DMS153 treated with DMSO at 0.1 percent for 48 hours (cell line): ENCODE data around the gene NRL.

Experiments used
- DNase-seq: peaks from one replicate; lab custom pipeline; 2025; ENCODE audit not compliant: unreplicated experiment; lab: John Stamatoyannopoulos, UW

The NRL gene

DNA sequence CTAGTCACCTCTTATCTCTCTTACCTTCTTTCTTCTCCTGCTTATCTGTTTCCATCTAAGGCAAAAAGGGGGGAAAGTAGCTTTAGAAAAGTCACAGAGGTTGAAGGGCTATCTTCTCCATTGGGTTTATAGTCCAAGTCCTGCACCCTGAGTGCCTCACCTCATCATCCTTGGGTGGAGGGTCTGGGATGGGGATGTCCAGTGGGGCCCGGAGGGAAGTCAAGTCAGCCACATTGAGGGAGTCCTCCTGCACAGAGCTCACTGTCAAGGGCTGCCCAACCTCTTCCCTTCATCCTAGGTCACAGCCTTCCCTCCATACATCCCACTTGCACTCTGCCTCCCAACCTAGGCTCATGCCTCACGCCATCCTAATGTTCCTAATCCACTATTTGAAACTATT, 30.5 kb upstream of the NRL start:
- no peak for DNase-seq

DNA sequence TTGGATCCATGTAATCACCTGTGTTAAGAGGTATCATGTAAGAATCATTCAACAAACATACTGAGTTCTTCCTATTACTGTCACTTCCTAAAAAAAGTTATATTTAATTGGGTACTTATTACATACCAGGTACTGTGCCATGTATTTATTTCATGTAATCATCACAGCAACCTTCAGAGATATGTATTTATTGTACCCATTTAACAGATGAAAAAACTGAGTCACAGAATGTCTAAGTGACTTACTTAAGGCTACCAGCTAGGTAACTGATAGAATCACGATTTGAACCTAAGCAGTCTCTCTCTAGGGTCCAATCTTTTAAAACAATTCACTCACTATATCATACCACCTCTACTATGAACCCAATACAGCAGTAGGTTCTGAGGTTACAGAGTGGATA, 29.7 kb upstream of the NRL start:
- no peak for DNase-seq

DNA sequence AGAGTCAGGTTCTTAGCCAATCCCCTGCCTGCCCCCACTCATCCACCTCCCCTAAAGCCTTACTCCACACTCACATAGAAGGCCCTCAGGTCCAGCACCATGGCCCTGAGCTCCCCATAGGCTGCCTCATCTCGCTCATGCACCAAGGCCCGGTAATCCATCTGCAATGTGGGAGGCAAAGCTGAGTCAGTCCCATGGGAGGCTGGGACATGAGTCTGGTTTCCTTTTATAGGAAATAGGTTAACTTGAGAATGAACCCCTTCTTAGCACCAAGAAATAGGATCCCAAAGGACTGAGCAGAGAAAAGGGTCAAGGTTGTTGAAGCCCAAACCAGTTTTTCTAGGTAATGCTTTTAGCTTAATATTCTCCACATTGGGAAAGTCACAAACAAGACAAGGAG, 28.8 kb upstream of the NRL start:
- DNase-seq, result no peak

DNA sequence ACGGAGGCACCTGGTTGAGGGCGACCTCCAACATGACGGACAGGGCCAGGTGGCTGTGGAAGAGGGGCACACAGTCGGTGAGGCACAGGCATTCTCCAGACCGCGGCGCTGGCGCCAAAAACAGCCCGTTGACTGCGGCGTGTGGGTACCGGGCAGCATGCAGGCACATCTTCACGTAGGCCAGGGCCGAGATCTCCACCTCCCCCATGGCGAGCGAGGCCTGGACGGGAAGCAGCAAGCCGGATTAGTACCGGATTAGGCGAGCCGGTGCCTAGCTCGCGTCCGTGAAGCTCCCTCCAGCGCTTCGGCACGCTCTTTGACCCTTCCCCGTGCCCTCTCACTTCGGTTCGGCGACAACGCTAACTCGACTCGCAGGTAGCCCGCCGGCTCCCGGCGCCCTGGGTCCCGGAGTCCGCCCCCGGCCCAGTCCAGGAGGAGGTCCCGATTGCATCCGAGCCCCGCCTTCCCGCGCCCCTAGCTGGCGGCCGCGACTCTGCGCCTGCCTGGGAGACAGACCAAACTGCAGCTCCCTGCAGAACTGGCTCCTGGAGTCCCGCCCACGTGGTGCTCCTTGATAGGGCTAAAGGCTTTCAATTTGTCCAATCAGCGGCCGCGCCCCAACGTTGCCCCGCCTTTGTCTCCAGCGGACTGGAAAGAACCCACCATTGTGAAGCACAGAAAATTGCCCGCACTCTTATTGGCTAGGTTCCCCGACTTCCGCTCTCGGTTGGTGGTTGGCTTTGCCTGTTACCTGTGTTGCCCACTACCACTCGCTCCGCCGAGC, 26.5 kb upstream of the NRL start, which contains the start of gene EMC9:
Gene EMC9, minus strand, starts transcription at position 495 of the 784 bp plus-strand sequence. Its CDS starts 287 bp downstream, at position 208.
- peak; percentile 98 for DNase-seq

DNA sequence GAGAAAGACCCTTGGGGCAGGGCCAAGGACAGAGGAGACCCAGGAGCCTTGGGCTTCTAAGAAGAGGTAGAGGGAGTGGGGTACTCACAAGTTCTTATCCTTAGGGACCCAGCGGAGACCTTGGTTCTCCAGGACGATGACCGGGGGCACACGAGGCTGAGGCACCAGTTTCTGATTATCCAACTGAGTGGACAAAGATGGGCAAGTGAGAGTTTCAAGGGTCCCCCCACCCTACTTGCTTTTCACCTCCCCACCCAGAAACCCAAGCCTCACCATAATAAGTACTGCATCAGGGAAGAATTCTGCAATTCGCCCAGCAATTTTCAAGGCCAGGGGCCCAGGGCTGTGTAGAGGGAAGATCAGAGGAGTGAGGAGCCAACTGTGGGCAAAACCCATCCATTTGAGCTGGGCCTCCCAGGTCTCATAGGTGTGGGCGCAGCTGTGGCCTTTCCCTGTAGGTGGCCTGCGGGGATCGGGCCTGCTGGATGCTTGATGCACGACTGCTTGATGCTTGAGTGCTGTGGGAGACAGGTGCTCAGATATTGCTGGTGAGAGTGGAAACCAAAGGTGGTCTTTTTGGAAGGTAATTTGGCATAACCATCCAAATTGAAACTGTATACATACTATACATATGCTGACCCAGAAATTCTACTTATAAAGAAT, 24.7 kb upstream of the NRL start:
- DNase-seq, result no peak

DNA sequence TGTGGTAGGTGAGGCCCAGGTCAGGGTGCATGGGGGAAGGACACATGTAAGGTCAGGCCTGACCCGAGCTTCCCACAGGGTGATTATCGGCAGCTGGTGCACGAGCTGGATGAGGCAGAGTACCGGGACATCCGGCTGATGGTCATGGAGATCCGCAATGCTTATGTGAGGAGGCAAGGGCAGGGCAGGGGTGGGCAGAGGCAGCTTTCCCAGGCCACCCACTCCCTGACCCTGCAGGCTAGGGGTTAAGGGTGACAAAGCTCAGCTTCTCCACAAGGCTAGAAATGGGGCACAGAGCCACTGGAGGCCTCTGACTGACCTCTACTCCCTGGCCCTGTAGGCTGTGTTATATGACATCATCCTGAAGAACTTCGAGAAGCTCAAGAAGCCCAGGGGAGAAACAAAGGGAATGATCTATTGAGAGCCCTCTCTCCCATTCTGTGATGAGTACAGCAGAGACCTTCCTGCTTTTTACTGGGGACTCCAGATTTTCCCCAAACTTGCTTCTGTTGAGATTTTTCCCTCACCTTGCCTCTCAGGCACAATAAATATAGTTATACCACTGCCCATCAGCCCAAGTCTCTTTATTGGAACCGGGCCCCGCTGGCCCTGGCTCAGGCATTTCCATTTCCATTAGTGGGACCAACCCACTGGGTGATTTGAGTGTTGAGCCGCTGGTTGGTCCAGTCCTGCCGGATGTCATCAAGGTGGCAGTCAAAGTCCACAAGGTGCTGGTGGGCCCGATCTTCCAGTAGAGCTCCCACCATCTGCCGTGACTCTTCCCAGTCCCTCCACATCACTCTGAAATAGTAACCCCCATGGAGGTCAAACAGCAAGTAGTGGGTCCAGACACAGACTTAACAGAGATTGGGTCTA, 23.9 kb upstream of the NRL start:
- no peak for DNase-seq

DNA sequence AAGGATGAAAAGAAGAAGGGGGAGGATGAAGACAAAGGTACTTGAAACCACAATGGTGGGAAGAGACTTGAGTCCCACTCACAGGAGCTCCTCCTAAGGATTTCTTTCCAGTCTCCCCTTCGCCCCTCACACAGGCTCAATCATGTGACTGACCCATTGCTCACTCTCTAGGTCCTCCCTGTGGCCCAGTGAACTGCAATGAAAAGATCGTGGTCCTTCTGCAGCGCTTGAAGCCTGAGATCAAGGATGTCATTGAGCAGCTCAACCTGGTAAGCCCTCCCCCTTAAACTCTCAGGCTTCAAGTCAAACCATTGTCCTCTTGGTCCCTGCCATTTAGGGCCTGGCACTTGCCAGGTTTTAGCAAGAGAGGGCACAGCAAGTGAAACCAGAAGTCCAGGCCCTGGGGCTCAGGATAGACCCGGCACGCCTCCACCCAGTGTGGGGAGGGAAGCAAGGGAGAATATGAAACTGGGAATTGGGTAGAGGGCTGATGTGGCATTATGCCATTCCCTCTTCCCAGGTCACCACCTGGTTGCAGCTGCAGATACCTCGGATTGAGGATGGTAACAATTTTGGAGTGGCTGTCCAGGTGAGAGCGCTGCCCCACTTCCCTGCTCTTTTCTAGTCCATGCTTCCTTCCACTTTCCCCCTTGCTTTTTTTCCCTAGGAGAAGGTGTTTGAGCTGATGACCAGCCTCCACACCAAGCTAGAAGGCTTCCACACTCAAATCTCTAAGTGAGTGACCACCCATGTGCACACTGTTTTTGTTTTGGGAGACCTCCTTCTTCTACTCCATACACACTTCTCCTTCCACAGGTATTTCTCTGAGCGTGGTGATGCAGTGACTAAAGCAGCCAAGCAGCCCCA, 23.0 kb upstream of the NRL start:
- no peak for DNase-seq

DNA sequence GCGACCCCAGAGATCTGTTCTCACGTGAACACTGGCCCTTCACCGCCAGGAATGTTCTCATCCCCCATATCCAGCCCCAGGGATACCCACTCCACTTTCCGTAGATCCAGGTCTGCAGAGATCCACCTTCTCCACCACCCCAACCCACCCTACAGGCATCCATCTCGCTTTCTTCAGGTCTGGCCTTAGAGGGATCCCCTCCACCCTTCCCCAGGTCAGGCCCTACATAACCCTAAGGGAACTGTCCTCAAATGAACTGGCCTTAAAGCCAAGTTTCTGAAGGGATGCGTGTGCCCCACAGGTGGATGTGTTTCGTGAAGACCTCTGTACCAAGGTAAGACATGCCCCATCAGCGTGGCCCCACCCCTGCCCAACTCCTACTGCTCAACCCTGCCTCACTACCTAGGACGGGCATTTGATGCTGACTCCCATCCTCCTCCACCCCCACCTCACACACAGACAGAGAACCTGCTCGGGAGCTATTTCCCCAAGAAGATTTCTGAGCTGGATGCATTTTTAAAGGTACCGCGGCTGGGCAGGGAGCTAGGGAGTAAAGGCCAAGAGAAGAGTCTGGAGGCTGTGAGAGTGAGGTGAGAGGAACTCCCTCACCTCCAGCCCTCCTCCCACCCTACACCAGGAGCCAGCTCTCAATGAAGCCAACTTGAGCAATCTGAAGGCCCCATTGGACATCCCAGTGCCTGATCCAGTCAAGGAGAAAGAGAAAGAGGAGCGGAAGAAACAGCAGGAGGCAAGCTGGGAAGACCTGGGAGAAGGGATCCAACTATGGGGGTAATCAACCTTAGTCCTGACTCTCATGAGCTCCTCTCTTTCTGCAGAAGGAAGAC, 22.2 kb upstream of the NRL start:
- DNase-seq, result no peak

DNA sequence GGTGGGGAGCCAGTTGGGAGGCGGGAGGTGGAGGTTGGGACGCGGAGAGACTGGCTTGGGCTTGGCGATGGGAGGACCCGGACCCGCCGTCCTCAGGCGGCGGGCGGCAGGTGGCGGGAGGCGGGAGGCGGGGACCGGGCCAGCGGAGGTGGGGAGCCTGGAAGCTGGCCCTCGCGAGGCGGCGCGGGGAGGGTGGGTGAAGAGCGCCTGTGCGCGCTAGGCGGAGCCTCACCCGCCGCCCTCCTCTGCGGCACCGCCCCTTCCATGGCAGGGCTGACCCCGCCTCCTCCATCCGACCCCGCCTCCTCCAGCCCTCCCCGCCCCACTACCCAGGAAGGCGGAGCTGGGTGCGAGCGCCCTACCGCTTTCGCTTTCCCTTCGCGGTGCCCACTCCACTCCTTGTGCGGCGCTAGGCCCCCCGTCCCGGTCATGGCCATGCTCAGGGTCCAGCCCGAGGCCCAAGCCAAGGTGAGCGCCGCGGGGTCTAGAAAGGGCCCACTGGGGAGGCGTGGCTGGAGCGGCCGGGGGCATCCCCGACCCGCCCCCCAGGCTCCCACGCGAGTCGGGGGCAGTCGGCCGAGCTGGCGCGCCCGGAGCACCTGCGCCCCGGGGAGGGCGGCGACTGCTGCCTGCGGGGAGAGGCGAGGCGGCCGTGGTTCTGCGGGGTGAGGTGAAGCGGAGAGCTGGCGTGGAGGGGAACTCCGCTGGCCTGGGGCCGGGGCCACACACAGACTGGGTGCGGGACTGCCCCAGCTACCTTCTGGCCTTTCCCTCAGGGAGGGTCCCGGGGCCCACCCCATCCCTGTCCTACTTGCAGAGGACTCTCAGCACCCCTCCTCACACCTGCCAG, 21.3 kb upstream of the NRL start, which contains the start of gene PSME1:
Gene PSME1, plus strand, starts transcription at position 361 of the 850 bp plus-strand sequence. Its CDS starts 69 bp downstream, at position 430.
- DNase-seq, result peak; percentile 92

DNA sequence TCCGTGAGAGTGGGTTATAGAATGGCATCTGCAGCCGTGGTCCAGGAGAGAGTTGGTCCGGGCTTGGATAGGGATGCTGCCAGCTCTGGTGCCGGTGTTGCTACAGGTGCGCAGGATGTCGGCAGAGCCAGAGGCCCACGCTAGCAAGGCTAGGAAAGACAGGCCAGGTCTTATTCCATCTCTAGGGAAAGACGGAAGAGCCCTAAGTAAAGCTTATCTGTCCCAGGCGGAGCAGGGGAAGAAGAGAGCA, 20.8 kb upstream of the NRL start:
- no peak for DNase-seq

DNA sequence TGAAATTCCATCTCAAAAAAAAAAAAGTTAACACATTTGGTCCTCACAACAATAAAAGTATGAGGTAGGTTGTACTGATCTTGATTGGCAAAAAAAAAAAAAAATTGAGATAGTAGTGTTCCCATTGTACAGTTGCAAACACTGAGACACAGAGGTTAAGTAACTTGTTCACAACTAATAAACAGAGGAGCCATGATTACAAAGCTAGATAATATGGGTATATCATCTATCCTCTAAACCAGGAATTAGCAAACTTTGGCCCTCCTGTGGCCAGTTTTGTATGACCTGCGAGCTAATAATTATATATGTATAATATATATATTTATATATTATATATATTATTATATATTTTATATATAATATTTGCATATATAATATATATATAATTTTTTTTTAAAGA, 19.0 kb upstream of the NRL start:
- DNase-seq, result no peak

DNA sequence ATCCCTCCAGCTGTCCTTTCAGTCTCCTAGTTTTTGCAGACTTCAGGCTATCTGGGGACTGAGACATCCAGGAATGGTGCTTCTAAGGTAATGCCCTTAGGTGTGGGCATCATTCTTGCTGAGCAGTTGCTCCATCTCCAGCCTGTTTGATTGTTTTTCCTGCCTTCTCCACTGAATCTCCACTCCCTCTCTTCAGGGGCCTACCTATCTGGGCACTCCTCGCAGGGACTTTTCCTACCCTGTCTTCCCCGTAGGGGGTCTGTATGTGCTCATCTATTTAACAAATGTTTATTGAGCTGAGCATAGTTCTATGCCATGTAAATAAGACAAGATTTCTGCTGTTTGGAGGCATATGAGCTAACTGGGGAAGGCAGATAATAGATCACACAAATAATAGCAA, 18.2 kb upstream of the NRL start:
- no peak for DNase-seq

DNA sequence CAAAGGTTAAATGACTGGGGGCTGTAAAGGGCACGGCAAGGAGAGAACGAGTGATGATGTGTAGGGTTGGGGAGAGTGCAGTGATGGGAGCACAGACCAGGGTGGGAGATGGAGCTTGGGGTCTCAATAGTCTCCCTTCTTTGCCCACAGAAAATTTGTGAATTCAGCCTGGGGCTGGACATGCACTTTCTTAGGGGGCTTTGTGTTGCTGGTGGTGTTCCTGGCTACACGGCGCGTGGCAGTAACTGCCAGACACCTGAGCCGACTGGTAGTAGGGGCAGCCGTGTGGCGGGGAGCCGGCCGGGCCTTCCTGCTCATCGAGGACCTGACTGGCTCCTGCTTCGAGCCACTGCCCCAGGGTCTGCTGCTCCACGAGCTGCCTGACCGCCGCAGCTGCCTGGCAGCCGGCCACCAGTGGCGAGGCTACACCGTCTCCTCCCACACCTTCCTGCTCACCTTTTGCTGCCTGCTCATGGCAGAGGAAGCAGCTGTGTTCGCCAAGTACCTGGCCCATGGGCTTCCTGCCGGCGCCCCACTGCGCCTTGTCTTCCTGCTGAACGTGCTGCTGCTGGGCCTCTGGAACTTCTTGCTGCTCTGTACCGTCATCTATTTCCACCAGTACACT, 17.4 kb upstream of the NRL start:
- DNase-seq, result peak; percentile 62

DNA sequence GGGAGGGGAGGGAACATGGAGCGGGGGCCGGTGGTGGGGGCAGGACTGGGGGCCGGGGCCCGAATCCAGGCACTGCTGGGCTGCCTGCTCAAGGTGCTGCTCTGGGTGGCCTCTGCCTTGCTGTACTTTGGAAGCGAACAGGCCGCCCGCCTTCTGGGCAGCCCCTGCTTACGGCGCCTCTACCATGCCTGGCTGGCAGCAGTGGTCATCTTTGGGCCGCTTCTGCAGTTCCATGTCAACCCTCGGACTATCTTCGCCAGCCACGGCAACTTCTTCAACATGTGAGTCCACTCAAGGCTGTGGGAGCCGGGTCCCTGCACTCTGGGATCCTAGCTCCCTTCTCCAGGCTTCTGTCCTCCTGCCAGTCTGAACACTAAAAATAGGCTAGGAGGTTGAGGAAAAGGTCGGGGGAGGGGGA, 16.8 kb upstream of the NRL start:
- DNase-seq, result no peak

DNA sequence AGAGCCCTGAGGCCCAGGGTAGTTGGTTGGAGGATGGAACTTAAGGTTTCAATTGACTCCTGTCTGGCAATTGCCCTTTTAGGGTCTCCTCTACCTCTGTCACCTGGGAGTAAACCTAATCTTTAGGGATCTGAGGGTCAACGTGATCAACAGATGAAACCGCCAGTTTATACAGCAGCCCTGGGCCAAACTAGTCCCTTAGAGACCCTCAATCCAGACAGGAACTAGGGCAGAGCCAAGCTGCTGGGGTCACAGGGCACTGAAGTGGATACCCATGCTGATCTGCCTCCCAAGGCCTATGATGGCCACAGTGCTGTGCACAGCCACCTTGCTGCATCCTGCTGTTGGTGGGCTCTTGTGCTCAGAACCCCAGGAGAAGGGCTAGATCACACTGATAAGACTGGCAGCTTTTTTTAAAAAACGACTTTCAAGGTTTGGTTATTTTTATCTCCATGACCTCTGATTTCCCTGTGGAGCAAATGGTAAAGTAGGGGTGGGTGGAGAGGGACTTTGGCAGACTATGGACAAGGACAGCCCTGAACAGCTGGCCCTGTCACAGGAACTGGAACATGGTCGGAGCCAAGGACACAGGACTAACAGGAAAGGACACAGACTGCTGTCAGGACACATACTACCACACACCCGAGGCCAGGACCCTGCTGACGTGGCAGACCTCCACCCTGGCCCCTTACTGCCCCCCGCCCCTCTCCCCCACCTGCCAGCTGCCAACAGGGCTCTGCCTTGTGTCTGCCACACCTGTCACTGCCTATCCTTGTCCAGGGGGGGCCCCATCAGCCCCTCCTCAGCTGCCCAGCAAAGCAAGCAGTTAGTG, 16.2 kb upstream of the NRL start:
- no peak for DNase-seq

DNA sequence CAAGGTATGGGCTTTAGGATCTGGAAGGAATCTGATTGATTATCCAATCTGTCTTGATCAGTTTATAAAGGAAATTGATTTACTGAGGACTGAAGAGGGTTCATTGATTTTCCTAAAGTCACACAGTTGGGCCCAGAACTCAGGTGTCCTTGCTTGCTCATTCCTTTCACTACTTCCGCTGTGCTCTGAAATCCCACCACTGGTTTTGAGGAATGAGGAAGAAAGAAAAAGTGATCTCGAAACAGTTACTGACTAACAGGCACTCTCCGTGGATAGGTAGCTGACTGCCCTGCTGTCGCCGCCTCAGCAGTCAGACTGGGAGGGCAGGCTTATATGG, 15.6 kb upstream of the NRL start, which contains the start of gene FITM1:
Gene FITM1, plus strand, starts transcription at position 280 of the 337 bp plus-strand sequence. CDS start 905 bp downstream, outside the sequence.
- DNase-seq, result no peak

DNA sequence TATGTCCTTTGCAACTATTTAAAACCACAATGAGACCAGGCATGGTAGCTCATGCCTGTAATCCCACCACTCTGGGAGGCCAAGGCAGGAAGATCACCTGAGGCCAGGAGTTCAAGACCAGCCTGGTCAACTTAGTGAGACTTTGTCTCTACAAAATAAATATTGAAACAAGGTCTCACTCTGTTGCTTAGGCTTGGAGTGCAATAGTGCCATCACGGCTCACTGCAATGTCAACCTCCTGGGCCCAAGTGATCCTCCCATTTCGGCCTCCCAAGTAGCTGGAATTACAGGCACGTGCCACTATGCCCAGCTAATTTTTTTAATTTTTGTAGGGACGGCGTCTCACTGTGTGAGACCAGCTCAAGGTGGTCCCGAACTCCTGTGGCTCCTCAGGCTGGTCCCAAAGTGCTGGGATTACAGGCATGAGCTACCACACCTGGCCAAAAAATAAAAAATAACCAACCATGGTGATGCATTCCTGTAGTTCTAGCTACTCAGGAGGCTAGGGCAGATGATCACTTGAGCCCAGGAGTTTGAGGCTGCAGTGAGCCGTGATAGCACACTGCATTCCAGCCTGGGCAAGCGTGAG, 14.8 kb upstream of the NRL start:
- no peak for DNase-seq
